ENCODE results near the gene TBX1. TPM values are rescaled to one million over a fixed set of nuclear protein-coding genes. Genes with fewer than 3 reads are reported as not detected.

Gene TBX1
- total RNA-seq, 1 experiment from 2014 or later: 3.9 TPM

DNA sequence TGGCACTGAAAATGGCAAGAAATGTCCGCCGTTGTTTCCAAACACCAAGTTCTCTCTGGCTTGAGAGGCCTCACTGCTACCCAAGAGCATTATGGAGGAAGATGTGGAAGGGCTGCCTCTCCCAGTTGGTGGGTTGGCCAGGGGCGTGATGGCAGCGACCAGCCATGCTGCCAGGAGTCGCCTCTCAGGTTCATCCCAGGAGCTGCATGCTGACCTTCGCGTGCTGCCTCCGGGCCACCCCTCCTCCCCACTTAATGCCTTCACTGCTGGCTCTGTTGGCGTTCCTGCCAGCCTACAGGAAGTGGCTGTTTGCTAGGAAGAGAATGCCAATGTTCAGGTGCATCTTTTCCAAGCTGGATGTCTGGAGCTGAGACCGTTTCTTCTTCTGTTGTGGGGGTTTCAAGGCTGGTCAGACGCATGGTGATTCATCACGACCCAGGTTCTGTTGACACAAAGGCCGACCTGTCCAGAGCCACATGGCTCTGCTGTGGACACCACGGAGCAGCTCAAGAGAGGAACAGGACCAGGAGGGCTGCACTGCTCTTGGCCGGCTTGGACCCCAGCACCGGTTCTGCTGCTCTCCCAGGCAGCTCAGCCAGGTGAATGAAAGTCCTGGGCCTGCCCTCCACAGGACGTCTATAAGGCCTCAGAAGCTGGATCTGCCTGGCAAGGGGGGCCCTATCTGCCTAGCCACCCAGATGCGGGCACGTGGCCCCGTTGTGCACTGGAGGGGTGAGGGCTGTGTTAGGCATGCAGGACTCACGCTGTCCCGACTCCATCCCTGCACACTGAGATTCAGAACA is 25.1 kb downstream of the TBX1 start:
- Histone ChIP-seq H3K4me2 (ENCODE audit: low read length) (no peak overlapping the region), H3K4me1 (ENCODE audit: control insufficient read depth in 1 of 2, insufficient read depth in 2 of 2, low read length in 2 of 2) (no peaks in the 10 kb centered on the region), H3K36me3 (ENCODE audit: control insufficient read depth in 1 of 2, insufficient read depth in 2 of 2, low read length in 2 of 2) (peaks cover 0 to 8% of the 10 kb centered on the region in 2 experiments; a peak in 1 of 4 replicates), H3K9me2 (ENCODE audit: insufficient read depth) (no peaks in the 10 kb centered on the region), H3K9ac (ENCODE audit: low read length) (no peak overlapping the region), H3K27ac (ENCODE audit: low read depth, low read length) (no peak overlapping the region), H3K27me3 (ENCODE audit: insufficient read depth, low read length) (no peaks in the 10 kb centered on the region), H2AFZ (ENCODE audit: low read depth, low read length, poor library complexity, severe bottlenecking) (no peak overlapping the region), H3K9me3 (ENCODE audit: control insufficient read depth in 1 of 2, insufficient read depth in 1 of 2, low read depth in 1 of 2, low read length in 2 of 2) (peaks cover 4 to 10% of the 10 kb centered on the region in 2 experiments; a peak in 2 of 4 replicates), H4K20me1 (ENCODE audit: insufficient read depth) (no peaks in the 10 kb centered on the region), H3K79me2 (ENCODE audit: insufficient read depth, low read length) (no peaks in the 10 kb centered on the region), H3K4me3 (replicated peaks in 1 of 2; ENCODE audit: low read depth in 1 of 2, low read length in 2 of 2) (no peak overlapping the region)
- DNase-seq (ENCODE audit: low read depth, low spot score): no peak
- no peak for ATAC-seq
- POLR2A ChIA-PET: no interaction called here
- TF ChIP-seq YY1 (IDR thresholded peaks at IDR 0.05; ENCODE audit: extremely low read depth, insufficient replicate concordance, low read depth, low read length): no peak
- TF ChIP-seq POLR2AphosphoS5 (IDR thresholded peaks at IDR 0.05; ENCODE audit: low read depth, low read length): no peak
- TF ChIP-seq, protein P1, sequence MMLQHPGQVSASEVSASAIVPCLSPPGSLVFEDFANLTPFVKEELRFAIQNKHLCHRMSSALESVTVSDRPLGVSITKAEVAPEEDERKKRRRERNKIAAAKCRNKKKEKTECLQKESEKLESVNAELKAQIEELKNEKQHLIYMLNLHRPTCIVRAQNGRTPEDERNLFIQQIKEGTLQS (IDR thresholded peaks at IDR 0.05): no peak
- TF ChIP-seq TCF7L2 (IDR thresholded peaks at IDR 0.05; ENCODE audit: borderline replicate concordance, extremely low read depth, insufficient read depth, insufficient read length): no peak
- TF ChIP-seq ZNF274 (IDR thresholded peaks at IDR 0.05; ENCODE audit: low read depth, low read length): no peak
- no peak for TF ChIP-seq EZH2phosphoT487 (IDR thresholded peaks at IDR 0.05; ENCODE audit: borderline replicate concordance)
- no peak for TF ChIP-seq ELF1 (IDR thresholded peaks at IDR 0.05; ENCODE audit: borderline replicate concordance, low read depth)
- TF ChIP-seq, protein P2, sequence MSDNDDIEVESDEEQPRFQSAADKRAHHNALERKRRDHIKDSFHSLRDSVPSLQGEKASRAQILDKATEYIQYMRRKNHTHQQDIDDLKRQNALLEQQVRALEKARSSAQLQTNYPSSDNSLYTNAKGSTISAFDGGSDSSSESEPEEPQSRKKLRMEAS (IDR thresholded peaks at IDR 0.05): no peak
- no peak for TF ChIP-seq RAD21 (IDR thresholded peaks at IDR 0.05; ENCODE audit: low read depth)
- TF ChIP-seq, protein P3, sequence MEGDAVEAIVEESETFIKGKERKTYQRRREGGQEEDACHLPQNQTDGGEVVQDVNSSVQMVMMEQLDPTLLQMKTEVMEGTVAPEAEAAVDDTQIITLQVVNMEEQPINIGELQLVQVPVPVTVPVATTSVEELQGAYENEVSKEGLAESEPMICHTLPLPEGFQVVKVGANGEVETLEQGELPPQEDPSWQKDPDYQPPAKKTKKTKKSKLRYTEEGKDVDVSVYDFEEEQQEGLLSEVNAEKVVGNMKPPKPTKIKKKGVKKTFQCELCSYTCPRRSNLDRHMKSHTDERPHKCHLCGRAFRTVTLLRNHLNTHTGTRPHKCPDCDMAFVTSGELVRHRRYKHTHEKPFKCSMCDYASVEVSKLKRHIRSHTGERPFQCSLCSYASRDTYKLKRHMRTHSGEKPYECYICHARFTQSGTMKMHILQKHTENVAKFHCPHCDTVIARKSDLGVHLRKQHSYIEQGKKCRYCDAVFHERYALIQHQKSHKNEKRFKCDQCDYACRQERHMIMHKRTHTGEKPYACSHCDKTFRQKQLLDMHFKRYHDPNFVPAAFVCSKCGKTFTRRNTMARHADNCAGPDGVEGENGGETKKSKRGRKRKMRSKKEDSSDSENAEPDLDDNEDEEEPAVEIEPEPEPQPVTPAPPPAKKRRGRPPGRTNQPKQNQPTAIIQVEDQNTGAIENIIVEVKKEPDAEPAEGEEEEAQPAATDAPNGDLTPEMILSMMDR (IDR thresholded peaks at IDR 0.05 in 2 of 3, conservative IDR thresholded peaks at IDR 0.05 in 1 of 3; ENCODE audit: borderline replicate concordance in 1 of 3, insufficient read depth in 1 of 3, low read depth in 2 of 3, low read length in 2 of 3): no peak
- no peak for TF ChIP-seq SP1 (IDR thresholded peaks at IDR 0.05; ENCODE audit: low read depth)
- TF ChIP-seq JUND (IDR thresholded peaks at IDR 0.05): no peak
- no peak for TF ChIP-seq ZFX (IDR thresholded peaks at IDR 0.05)
- TF ChIP-seq POLR2A (IDR thresholded peaks at IDR 0.05; ENCODE audit: borderline replicate concordance, extremely low read depth, insufficient read depth, insufficient read length): no peak
- no peak for TF ChIP-seq CBX3 (IDR thresholded peaks at IDR 0.05; ENCODE audit: low read depth)
- RAD21 ChIA-PET (ENCODE audit: low non-redundant PET in 1 of 2, low total read pairs in 2 of 2, uncharacterized antibody in 2 of 2, unreplicated experiment in 2 of 2): no interaction called here
- intact Hi-C loops (cut with micrococcal nuclease): no loop called here
- no TSS peak for BruUV-seq (replicated peaks)
- CTCF ChIA-PET: no interaction called here

Measured in HCT116 (cell line).